Neural cell (in vitro differentiated cells): Measurements from ENCODE around the gene TPR. TPM values are rescaled to one million over a fixed set of nuclear protein-coding genes. Genes with fewer than 3 reads are reported as not detected.

ENCODE experiments used
- H2AFZ ChIP-seq: fragments of 200-600, 300-800 bp; sonication (generic), shearing (Covaris generic); 2 replicates; pipeline ENCODE4 v1.6.0; 2014; ENCODE audit warnings: low read depth, mild to moderate bottlenecking, antibody characterized with exemption, low read length, moderate library complexity
- H3F3A ChIP-seq: fragments of 200-600 bp; shearing (Covaris generic); 2 replicates; pipeline ENCODE4 v1.6.1; 2016; ENCODE audit warnings: mild to moderate bottlenecking, moderate library complexity, mixed read lengths, antibody characterized with exemption, low read length; ENCODE audit not compliant: insufficient read depth, poor library complexity, severe bottlenecking
- H3K27ac ChIP-seq: fragments of 200-600, 300-800 bp; sonication (generic), shearing (Covaris generic); 2 replicates; pipeline ENCODE4 v1.5.1; 2014; ENCODE audit warnings: mild to moderate bottlenecking, low read length, moderate library complexity
- H3K27me3 ChIP-seq: fragments of 300-800, 200-600 bp; sonication (generic), shearing (Covaris generic); 2 replicates; pipeline ENCODE4 v1.6.0; 2014; ENCODE audit warnings: mild to moderate bottlenecking, low read depth, low read length, moderate library complexity; ENCODE audit not compliant: insufficient read depth
- H3K36me3 ChIP-seq: fragments of 300-800, 200-600 bp; sonication (generic), shearing (Covaris generic); 2 replicates; pipeline ENCODE4 v1.5.1; 2014; ENCODE audit warnings: mild to moderate bottlenecking, antibody characterized with exemption, low read length, moderate library complexity; ENCODE audit not compliant: insufficient read depth
- H3K4me2 ChIP-seq: fragments of 300-800, 200-600 bp; sonication (generic), shearing (Covaris generic); 2 replicates; pipeline ENCODE4 v1.6.0; 2014; ENCODE audit warnings: mild to moderate bottlenecking, low read length
- H3K4me3 ChIP-seq: fragments of 300-800, 200-600 bp; sonication (generic), shearing (Covaris generic); 2 replicates; pipeline ENCODE4 v1.5.1; 2014; ENCODE audit warnings: mild to moderate bottlenecking, low read length, moderate library complexity
- H3K79me2 ChIP-seq: fragments of 200-600 bp; shearing (Covaris generic); replicated peaks from 2 replicates; pipeline ENCODE4 v1.6.0; 2014; ENCODE audit warnings: mild to moderate bottlenecking, low read length, moderate library complexity; ENCODE audit not compliant: insufficient read depth
- H3K9ac ChIP-seq: fragments of 300-800, 200-600 bp; sonication (generic), shearing (Covaris generic); 2 replicates; pipeline ENCODE4 v1.6.1; 2016; ENCODE audit warnings: mild to moderate bottlenecking, low read length, mixed read lengths
- H3K9me2 ChIP-seq: fragments of 200-600 bp; shearing (Covaris generic); 2 replicates; pipeline ENCODE4 v1.6.1; 2016; ENCODE audit warnings: mild to moderate bottlenecking, low read length, mixed read lengths; ENCODE audit not compliant: insufficient read depth
- H3K9me3 ChIP-seq: fragments of 200-600, 300-800 bp; sonication (generic), shearing (Covaris generic); 2 replicates; pipeline ENCODE4 v1.6.1; 2016; ENCODE audit warnings: mild to moderate bottlenecking, mixed run types, low read length, moderate library complexity, mixed read lengths
- H4K20me1 ChIP-seq: fragments of 200-600 bp; shearing (Covaris generic); 2 replicates; pipeline ENCODE4 v1.6.1; 2016; ENCODE audit warnings: mild to moderate bottlenecking, mixed run types; ENCODE audit not compliant: insufficient read depth
- CTCF ChIP-seq: fragments of 450-650 bp; IDR thresholded peaks from 2 replicates; pipeline ENCODE4 v1.5.1; 2014; ENCODE audit warnings: antibody characterized with exemption, mild to moderate bottlenecking, moderate library complexity; ENCODE audit not compliant: poor library complexity, severe bottlenecking
- EP300 ChIP-seq: fragments of 450-650 bp; conservative IDR thresholded peaks from 2 replicates; pipeline ENCODE4 v1.6.1; 2014; ENCODE audit warnings: antibody characterized with exemption, mild to moderate bottlenecking, moderate library complexity; ENCODE audit not compliant: poor library complexity, severe bottlenecking
- EZH2 ChIP-seq: fragments of 200-600, 300-800 bp; shearing (Covaris generic), sonication (generic); IDR thresholded peaks from 2 replicates; pipeline ENCODE4 v1.6.1; 2014; ENCODE audit warnings: antibody characterized with exemption, low read length, borderline replicate concordance, mild to moderate bottlenecking; ENCODE audit not compliant: insufficient read depth, poor library complexity, severe bottlenecking
- MXI1 ChIP-seq: fragments of 450-650 bp; conservative IDR thresholded peaks from 2 replicates; pipeline ENCODE4 v1.6.1; 2014; ENCODE audit warnings: antibody characterized with exemption, mild to moderate bottlenecking; ENCODE audit not compliant: poor library complexity, severe bottlenecking
- POLR2AphosphoS5 ChIP-seq: IDR thresholded peaks from 2 replicates; pipeline ENCODE4 v1.6.1; 2012
- RAD21 ChIP-seq: fragments of 450-650 bp; conservative IDR thresholded peaks from 2 replicates; pipeline ENCODE4 v1.6.1; 2014; ENCODE audit warnings: antibody characterized with exemption, mild to moderate bottlenecking, moderate library complexity
- SMC3 ChIP-seq: fragments of 450-650 bp; conservative IDR thresholded peaks from 2 replicates; pipeline ENCODE4 v1.6.1; 2014; ENCODE audit warnings: antibody characterized with exemption, mild to moderate bottlenecking, moderate library complexity; ENCODE audit not compliant: poor library complexity
- TAF1 ChIP-seq: IDR thresholded peaks from 2 replicates; pipeline ENCODE4 v1.6.1; 2012; ENCODE audit warnings: low read depth
- polyA plus RNA-seq: library from polyadenylated mRNA; depleted of rRNA; stranded (reverse); fragments of >200 nt; gene quantifications from 2 replicates; pipeline ENCODE4 v1.2.3, GENCODE V29; 2014
- TF ChIP-seq, protein P1 (sequence below): IDR thresholded peaks from 2 replicates; pipeline ENCODE4 v1.6.1; 2012; ENCODE audit warnings: borderline replicate concordance

Gene TPR
- polyA plus RNA-seq, 1 donor from 2014 or later = 91.2 TPM

- no peaks in the 10 kb centered on the region for H3F3A ChIP-seq
- H3K27me3 ChIP-seq = no peaks in the 10 kb centered on the region
- H2AFZ ChIP-seq = no peak overlapping the region
- no peaks in the 10 kb centered on the region for H3K9me2 ChIP-seq
- H3K9me3 ChIP-seq = no peaks in the 10 kb centered on the region
- no peaks in the 10 kb centered on the region for H4K20me1 ChIP-seq
- TF ChIP-seq POLR2AphosphoS5 (no peak), EP300 (no peak), TAF1 (no peak), SMC3 (no peak), EZH2 (no peak), RAD21 (no peak), MXI1 (no peak), CTCF (no peak)
- TF ChIP-seq, protein P1, sequence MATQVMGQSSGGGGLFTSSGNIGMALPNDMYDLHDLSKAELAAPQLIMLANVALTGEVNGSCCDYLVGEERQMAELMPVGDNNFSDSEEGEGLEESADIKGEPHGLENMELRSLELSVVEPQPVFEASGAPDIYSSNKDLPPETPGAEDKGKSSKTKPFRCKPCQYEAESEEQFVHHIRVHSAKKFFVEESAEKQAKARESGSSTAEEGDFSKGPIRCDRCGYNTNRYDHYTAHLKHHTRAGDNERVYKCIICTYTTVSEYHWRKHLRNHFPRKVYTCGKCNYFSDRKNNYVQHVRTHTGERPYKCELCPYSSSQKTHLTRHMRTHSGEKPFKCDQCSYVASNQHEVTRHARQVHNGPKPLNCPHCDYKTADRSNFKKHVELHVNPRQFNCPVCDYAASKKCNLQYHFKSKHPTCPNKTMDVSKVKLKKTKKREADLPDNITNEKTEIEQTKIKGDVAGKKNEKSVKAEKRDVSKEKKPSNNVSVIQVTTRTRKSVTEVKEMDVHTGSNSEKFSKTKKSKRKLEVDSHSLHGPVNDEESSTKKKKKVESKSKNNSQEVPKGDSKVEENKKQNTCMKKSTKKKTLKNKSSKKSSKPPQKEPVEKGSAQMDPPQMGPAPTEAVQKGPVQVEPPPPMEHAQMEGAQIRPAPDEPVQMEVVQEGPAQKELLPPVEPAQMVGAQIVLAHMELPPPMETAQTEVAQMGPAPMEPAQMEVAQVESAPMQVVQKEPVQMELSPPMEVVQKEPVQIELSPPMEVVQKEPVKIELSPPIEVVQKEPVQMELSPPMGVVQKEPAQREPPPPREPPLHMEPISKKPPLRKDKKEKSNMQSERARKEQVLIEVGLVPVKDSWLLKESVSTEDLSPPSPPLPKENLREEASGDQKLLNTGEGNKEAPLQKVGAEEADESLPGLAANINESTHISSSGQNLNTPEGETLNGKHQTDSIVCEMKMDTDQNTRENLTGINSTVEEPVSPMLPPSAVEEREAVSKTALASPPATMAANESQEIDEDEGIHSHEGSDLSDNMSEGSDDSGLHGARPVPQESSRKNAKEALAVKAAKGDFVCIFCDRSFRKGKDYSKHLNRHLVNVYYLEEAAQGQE = no peak
- H3K9ac ChIP-seq = no peak overlapping the region
- no peak overlapping the region for H3K4me3 ChIP-seq
- peaks cover 9% of the 10 kb centered on the region for H3K36me3 ChIP-seq
- no peak overlapping the region for H3K4me2 ChIP-seq
- no peaks in the 10 kb centered on the region for H3K79me2 ChIP-seq
- H3K27ac ChIP-seq = no peak overlapping the region
These were observed 59.5 kb downstream of the TPR start for GRCh38 chr1:186315570-186315969.

GRCh38 chr1:186311375-186312051, 63.5 kb downstream of the TPR start:
- H3K9me3 ChIP-seq = no peaks in the 10 kb centered on the region
- H2AFZ ChIP-seq = no peak overlapping the region
- no peaks in the 10 kb centered on the region for H4K20me1 ChIP-seq
- H3K9ac ChIP-seq = no peak overlapping the region
- H3K9me2 ChIP-seq = no peaks in the 10 kb centered on the region
- no peaks in the 10 kb centered on the region for H3F3A ChIP-seq
- TF ChIP-seq EP300 (no peak), TAF1 (no peak)
- H3K27ac ChIP-seq = no peak overlapping the region
- no peak overlapping the region for H3K4me3 ChIP-seq
- no peak overlapping the region for H3K4me2 ChIP-seq
- no peaks in the 10 kb centered on the region for H3K27me3 ChIP-seq
- H3K36me3 ChIP-seq = peaks cover 5% of the 10 kb centered on the region
- no peaks in the 10 kb centered on the region for H3K79me2 ChIP-seq
